ENCODE data around the gene MRPL20.

GRCh38 chr1:1401457-1402010 is 5.6 kb downstream of the MRPL20 start:
- TF ChIP-seq CTCF (IDR thresholded peaks at IDR 0.05) (no peak), EP300 (IDR thresholded peaks at IDR 0.05) (no peak), POLR2A (IDR thresholded peaks at IDR 0.05) (no peak)
